ENCODE data around the gene CDH18.

DNA sequence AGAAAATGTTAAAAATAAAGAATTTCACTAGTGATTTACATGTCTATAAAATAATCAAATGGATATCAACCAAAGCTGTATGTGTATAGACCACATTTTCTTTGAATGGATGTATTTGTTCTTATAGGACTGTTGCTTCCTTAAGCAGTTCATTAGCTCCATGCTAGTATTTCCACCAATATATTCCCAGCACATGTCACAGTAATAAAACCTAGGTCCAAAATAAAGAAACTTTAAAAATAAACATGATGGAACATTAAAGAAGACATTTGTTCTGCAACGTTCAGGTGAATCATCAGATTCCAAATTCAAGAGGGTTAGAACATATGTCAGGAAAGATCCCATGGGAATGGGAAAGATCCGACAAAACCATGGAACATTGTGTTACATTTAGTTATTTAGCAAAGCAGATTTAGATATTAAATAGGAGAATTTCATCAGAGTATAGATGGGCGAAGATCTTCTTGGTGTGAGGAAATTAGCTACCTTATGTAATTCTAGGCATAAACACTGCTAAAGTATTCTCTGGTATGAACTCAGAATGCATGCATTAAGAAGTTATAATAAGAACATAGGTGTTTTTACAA, 490.7 kb downstream of the CDH18 start:
- TF ChIP-seq CTCF (IDR thresholded peaks at IDR 0.05; ENCODE audit: insufficient read depth, low read length) (no peak), GABPA (IDR thresholded peaks at IDR 0.05; ENCODE audit: low read depth) (no peak), POLR2AphosphoS5 (IDR thresholded peaks at IDR 0.05; ENCODE audit: low read depth) (no peak), SPI1 (IDR thresholded peaks at IDR 0.05; ENCODE audit: borderline replicate concordance, low read depth) (no peak)
- TF ChIP-seq, protein P1, sequence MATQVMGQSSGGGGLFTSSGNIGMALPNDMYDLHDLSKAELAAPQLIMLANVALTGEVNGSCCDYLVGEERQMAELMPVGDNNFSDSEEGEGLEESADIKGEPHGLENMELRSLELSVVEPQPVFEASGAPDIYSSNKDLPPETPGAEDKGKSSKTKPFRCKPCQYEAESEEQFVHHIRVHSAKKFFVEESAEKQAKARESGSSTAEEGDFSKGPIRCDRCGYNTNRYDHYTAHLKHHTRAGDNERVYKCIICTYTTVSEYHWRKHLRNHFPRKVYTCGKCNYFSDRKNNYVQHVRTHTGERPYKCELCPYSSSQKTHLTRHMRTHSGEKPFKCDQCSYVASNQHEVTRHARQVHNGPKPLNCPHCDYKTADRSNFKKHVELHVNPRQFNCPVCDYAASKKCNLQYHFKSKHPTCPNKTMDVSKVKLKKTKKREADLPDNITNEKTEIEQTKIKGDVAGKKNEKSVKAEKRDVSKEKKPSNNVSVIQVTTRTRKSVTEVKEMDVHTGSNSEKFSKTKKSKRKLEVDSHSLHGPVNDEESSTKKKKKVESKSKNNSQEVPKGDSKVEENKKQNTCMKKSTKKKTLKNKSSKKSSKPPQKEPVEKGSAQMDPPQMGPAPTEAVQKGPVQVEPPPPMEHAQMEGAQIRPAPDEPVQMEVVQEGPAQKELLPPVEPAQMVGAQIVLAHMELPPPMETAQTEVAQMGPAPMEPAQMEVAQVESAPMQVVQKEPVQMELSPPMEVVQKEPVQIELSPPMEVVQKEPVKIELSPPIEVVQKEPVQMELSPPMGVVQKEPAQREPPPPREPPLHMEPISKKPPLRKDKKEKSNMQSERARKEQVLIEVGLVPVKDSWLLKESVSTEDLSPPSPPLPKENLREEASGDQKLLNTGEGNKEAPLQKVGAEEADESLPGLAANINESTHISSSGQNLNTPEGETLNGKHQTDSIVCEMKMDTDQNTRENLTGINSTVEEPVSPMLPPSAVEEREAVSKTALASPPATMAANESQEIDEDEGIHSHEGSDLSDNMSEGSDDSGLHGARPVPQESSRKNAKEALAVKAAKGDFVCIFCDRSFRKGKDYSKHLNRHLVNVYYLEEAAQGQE (IDR thresholded peaks at IDR 0.05; ENCODE audit: insufficient replicate concordance, low read depth): no peak

All from HL-60 (cell line).